Suprapubic skin (tissue), 4 donors: ENCODE results near the gene HMG20A. TPM values are rescaled to one million over a fixed set of nuclear protein-coding genes. Genes with fewer than 3 reads are reported as not detected.
A peak's percentile ranks its signal among the peaks of the same experiment; 100 is the strongest.

Experiments
- DNase-seq, 2 donors: peaks; one replicate each; pipeline ENCODE4 v3.0.0-alpha.2; 2019; ENCODE audit warnings: low spot score in 2 of 2
- H3K27ac ChIP-seq: fragments of 200-600 bp; sonication (generic); one replicate; pipeline ENCODE4 v1.5.1; 2019
- H3K27me3 ChIP-seq: fragments of 200-600 bp; sonication (generic); one replicate; pipeline ENCODE4 v1.5.1; 2019
- H3K36me3 ChIP-seq: fragments of 200-600 bp; sonication (generic); one replicate; pipeline ENCODE4 v1.5.1; 2019
- H3K4me1 ChIP-seq: fragments of 200-600 bp; sonication (generic); one replicate; pipeline ENCODE4 v1.5.1; 2019
- H3K4me3 ChIP-seq: fragments of 200-600 bp; sonication (generic); one replicate; pipeline ENCODE4 v1.5.1; 2019; ENCODE audit warnings: mild to moderate bottlenecking
- H3K9me3 ChIP-seq: fragments of 200-600 bp; sonication (generic); one replicate; pipeline ENCODE4 v1.5.1; 2019
- CTCF ChIP-seq, 2 donors: fragments of 200-600 bp in 1 of 2; fragments of 450-650 bp in 1 of 2; sonication (generic) in 1 of 2; IDR thresholded peaks; one replicate each; pipeline ENCODE4 v1.5.1; 2016 to 2019; ENCODE audit warnings: antibody characterized with exemption in 2 of 2, mild to moderate bottlenecking in 1 of 2, moderate library complexity in 1 of 2
- EP300 ChIP-seq: sonication (generic); formaldehyde crosslinking; IDR thresholded peaks from one replicate; pipeline ENCODE4 v1.6.1; 2017; ENCODE audit warnings: antibody characterized with exemption
- POLR2A ChIP-seq, 2 donors: fragments of 450-650 bp; IDR thresholded peaks; one replicate each; pipeline ENCODE4 v1.6.1; 2017; ENCODE audit warnings: antibody characterized with exemption in 2 of 2, mild to moderate bottlenecking in 2 of 2, moderate library complexity in 2 of 2
- POLR2AphosphoS5 ChIP-seq, 3 donors: sonication (generic); formaldehyde crosslinking; IDR thresholded peaks; one replicate each; pipeline ENCODE4 v1.6.1; 2017; ENCODE audit warnings: antibody characterized with exemption in 3 of 3
- WGBS: methylation state at CpG from one replicate; pipeline ENCODE4 v1.1.5; 2018; 5-methylcytosine and 5-hydroxymethylcytosine counted together
- total RNA-seq, 4 donors: library from RNA; depleted of rRNA; stranded (reverse); fragments of >200 nt; gene quantifications; one replicate each; pipeline ENCODE4 v1.1.0, GENCODE V29; 2016

The HMG20A gene
- total RNA-seq, 4 donors from 2014 or later = 21.3 to 35.6 (median 23.5) TPM

GRCh38 chr15:77483425-77484140, 62.9 kb downstream of the HMG20A start:
- no peak overlapping the region for H3K4me3 ChIP-seq
- TF ChIP-seq EP300 (no peak), POLR2A (IDR thresholded peaks at IDR 0.05) (no peak), POLR2AphosphoS5 (IDR thresholded peaks at IDR 0.05) (no peak), CTCF (IDR thresholded peaks at IDR 0.05) (no peak)
- peaks cover 44% of the 10 kb centered on the region for H3K36me3 ChIP-seq
- H3K4me1 ChIP-seq = peaks cover 13% of the 10 kb centered on the region
- DNase-seq = no peak
- H3K27ac ChIP-seq = no peak overlapping the region
- no peaks in the 10 kb centered on the region for H3K27me3 ChIP-seq
- 63% methylated on average over 1 of the region's 1 CpG for WGBS
- H3K9me3 ChIP-seq = no peaks in the 10 kb centered on the region

- Histone ChIP-seq H3K4me1 (peaks cover 13% of the 10 kb centered on the region), H3K9me3 (no peaks in the 10 kb centered on the region), H3K27ac (no peak overlapping the region), H3K36me3 (peaks cover 32% of the 10 kb centered on the region), H3K27me3 (no peaks in the 10 kb centered on the region), H3K4me3 (no peak overlapping the region)
- DNase-seq = no peak
- no peak for TF ChIP-seq CTCF (IDR thresholded peaks at IDR 0.05)
- no peak for TF ChIP-seq EP300
- TF ChIP-seq POLR2A (IDR thresholded peaks at IDR 0.05) = no peak
- TF ChIP-seq POLR2AphosphoS5 (IDR thresholded peaks at IDR 0.05) = no peak
Observed at GRCh38 chr15:77484994-77485393, 64.3 kb downstream of the HMG20A start.

- 68% methylated on average over 7 of the region's 7 CpGs for WGBS
- Histone ChIP-seq H3K36me3 (peaks cover 22% of the 10 kb centered on the region), H3K4me1 (peaks cover 8% of the 10 kb centered on the region), H3K4me3 (no peak overlapping the region), H3K27ac (peak overlapping the region; percentile 17), H3K27me3 (no peaks in the 10 kb centered on the region), H3K9me3 (no peaks in the 10 kb centered on the region)
- no peak for TF ChIP-seq POLR2AphosphoS5 (IDR thresholded peaks at IDR 0.05)
- DNase-seq = no peak
Observed at GRCh38 chr15:77486542-77487468, 66.1 kb downstream of the HMG20A start.

GRCh38 chr15:77487469-77487842, 66.8 kb downstream of the HMG20A start:
- no peak for TF ChIP-seq CTCF (IDR thresholded peaks at IDR 0.05)
- 74% methylated on average over 2 of the region's 2 CpGs for WGBS
- no peaks in the 10 kb centered on the region for H3K9me3 ChIP-seq
- no peak overlapping the region for H3K4me3 ChIP-seq
- H3K27ac ChIP-seq = no peak overlapping the region
- H3K36me3 ChIP-seq = peaks cover 22% of the 10 kb centered on the region
- no peak for DNase-seq
- H3K4me1 ChIP-seq = peaks cover 8% of the 10 kb centered on the region
- no peaks in the 10 kb centered on the region for H3K27me3 ChIP-seq

- Histone ChIP-seq H3K4me1 (peaks cover 8% of the 10 kb centered on the region), H3K36me3 (peaks cover 19% of the 10 kb centered on the region), H3K4me3 (no peak overlapping the region), H3K27ac (no peak overlapping the region), H3K27me3 (no peaks in the 10 kb centered on the region), H3K9me3 (no peaks in the 10 kb centered on the region)
- DNase-seq = no peak
- TF ChIP-seq EP300 (no peak), POLR2AphosphoS5 (IDR thresholded peaks at IDR 0.05) (no peak), POLR2A (IDR thresholded peaks at IDR 0.05) (no peak)
Observed at GRCh38 chr15:77487888-77488287, 67.2 kb downstream of the HMG20A start.

GRCh38 chr15:77489647-77490046, 69.0 kb downstream of the HMG20A start:
- Histone ChIP-seq H3K4me3 (no peak overlapping the region), H3K9me3 (no peaks in the 10 kb centered on the region), H3K36me3 (peaks cover 3% of the 10 kb centered on the region), H3K4me1 (peaks cover 16% of the 10 kb centered on the region), H3K27ac (no peak overlapping the region), H3K27me3 (no peaks in the 10 kb centered on the region)
- WGBS = 92% methylated on average over 5 of the region's 5 CpGs
- DNase-seq = no peak
- TF ChIP-seq POLR2AphosphoS5 (IDR thresholded peaks at IDR 0.05) (no peak), CTCF (IDR thresholded peaks at IDR 0.05) (no peak), EP300 (no peak), POLR2A (IDR thresholded peaks at IDR 0.05) (no peak)
